ENCODE results near the gene GPER1. TPM values are rescaled to one million over a fixed set of nuclear protein-coding genes. Genes with fewer than 3 reads are reported as not detected.

GPER1 gene
- total and polyA plus RNA-seq, 2 donors (not counting 3 experiments of a cell fraction or from before 2014, with no cell fraction given): 0.77 to 2.3 TPM

GRCh38 chr7:1065585-1066241 lies 22.2 kb upstream of the GPER1 start:
- H3K9me3 ChIP-seq (replicated peaks; ENCODE audit: control insufficient read depth, insufficient read depth, low read length): no peaks in the 10 kb centered on the region
- CTCF ChIA-PET: interaction anchor here (0.6 to 5.8 kb wide), 44 partner anchors 8 to 279 kb away, joined by 3 to 459 read pairs (median 6); partner anchors contain the start of genes COX19, CYP2W1 and GPR146
- FAIRE-seq (peak; percentile 94), DNase-seq (ENCODE audit: low read depth, low spot score) (peak; percentile 65)
- BruUV-seq (replicated peaks): no TSS peak
- no peaks in the 10 kb centered on the region for H4K20me1 ChIP-seq (replicated peaks; ENCODE audit: control insufficient read depth, extremely low read depth, insufficient read depth, low read length)
- TF ChIP-seq FOS (IDR thresholded peaks at IDR 0.05; ENCODE audit: borderline replicate concordance, insufficient read depth, low read length): no peak
- peak; percentile 91 to 98 for TF ChIP-seq CTCF (IDR thresholded peaks at IDR 0.05; ENCODE audit: extremely low read depth in 1 of 2, insufficient read depth in 1 of 2, low read depth in 1 of 2, low read length in 2 of 2)
- peak; percentile 22 for TF ChIP-seq POLR2AphosphoS5 (IDR thresholded peaks at IDR 0.05; ENCODE audit: insufficient read depth, low read depth, low read length)
- no peaks in the 10 kb centered on the region for H3K27me3 ChIP-seq (ENCODE audit: control insufficient read depth in 2 of 2, insufficient read depth in 2 of 2, low read length in 2 of 2)
- no peak overlapping the region for H3K4me2 ChIP-seq (ENCODE audit: insufficient read depth, low read length)
- intact Hi-C loops (cut with micrococcal nuclease) (loop anchor here (1.0 kb wide), 3 partner anchors 37 to 279 kb away; no protein-coding TSS in a partner anchor), dilution Hi-C loops (cut with MboI; ENCODE audit: extremely low pct_ligation_motif_present, low sequenced_read_pairs) (no loop called here)
- no peaks in the 10 kb centered on the region for H3K9me1 ChIP-seq (replicated peaks; ENCODE audit: control insufficient read depth, extremely low read depth, insufficient read depth, low read length)
- peaks cover 5% of the 10 kb centered on the region for H3K4me1 ChIP-seq (ENCODE audit: control insufficient read depth, extremely low read depth, insufficient read depth, low read length)
- POLR2A ChIA-PET: interaction anchor here (0.9 to 1.5 kb wide), 2 partner anchors 71 to 73 kb away, joined by 3 read pairs; no protein-coding TSS in a partner anchor
- H3K9ac ChIP-seq (replicated peaks; ENCODE audit: extremely low read depth, insufficient read depth, low read length): no peak overlapping the region
- H2AFZ ChIP-seq (ENCODE audit: low read depth, low read length): no peak overlapping the region
- no peaks in the 10 kb centered on the region for H3K79me2 ChIP-seq (ENCODE audit: control insufficient read depth, insufficient read depth, low read length)
- no peaks in the 10 kb centered on the region for H3K36me3 ChIP-seq (ENCODE audit: control insufficient read depth in 2 of 2, extremely low read depth in 1 of 2, insufficient read depth in 2 of 2, low read length in 2 of 2)
- H3K4me3 ChIP-seq (replicated peaks in 1 of 3; ENCODE audit: insufficient read depth in 1 of 3, low read depth in 1 of 3, low read length in 3 of 3): no peak overlapping the region
- H3K27ac ChIP-seq (ENCODE audit: insufficient read depth, low read depth, low read length): no peak overlapping the region

DNA sequence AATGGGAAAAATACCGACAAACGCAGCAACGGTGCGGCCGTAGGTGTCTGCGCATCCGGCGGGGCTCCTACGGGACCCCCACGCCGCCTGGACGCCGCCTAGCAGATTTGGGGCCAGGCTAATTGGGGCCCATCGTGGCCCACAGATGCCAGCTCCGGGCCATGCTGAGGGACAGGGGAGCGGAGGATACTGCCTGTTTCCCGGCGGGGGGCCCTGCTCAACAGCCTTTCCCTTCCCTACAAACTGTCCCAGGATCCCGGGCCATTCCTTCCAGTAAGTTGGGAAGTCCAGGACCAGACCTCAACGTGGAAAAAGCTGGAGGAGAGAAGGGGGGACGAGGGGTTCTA lies 21.7 kb upstream of the GPER1 start:
- POLR2A ChIA-PET: interaction anchor here (0.9 kb wide), 1 partner anchor 71 kb away, joined by 3 read pairs; no protein-coding TSS in a partner anchor
- dilution Hi-C loops (cut with MboI; ENCODE audit: extremely low pct_ligation_motif_present, low sequenced_read_pairs): no loop called here
- intact Hi-C loops (cut with micrococcal nuclease): no loop called here

More for the DNA sequence above, 21.7 kb upstream of the GPER1 start:
- no TSS peak for BruUV-seq (replicated peaks)
- Histone ChIP-seq H3K79me2 (ENCODE audit: control insufficient read depth, insufficient read depth, low read length) (no peaks in the 10 kb centered on the region), H3K4me3 (replicated peaks in 1 of 3; ENCODE audit: insufficient read depth in 1 of 3, low read depth in 1 of 3, low read length in 3 of 3) (no peak overlapping the region), H2AFZ (ENCODE audit: low read depth, low read length) (no peak overlapping the region), H3K9me3 (replicated peaks; ENCODE audit: control insufficient read depth, insufficient read depth, low read length) (no peaks in the 10 kb centered on the region), H3K36me3 (ENCODE audit: control insufficient read depth in 2 of 2, extremely low read depth in 1 of 2, insufficient read depth in 2 of 2, low read length in 2 of 2) (no peaks in the 10 kb centered on the region), H3K4me2 (ENCODE audit: insufficient read depth, low read length) (no peak overlapping the region), H3K4me1 (ENCODE audit: control insufficient read depth, extremely low read depth, insufficient read depth, low read length) (no peaks in the 10 kb centered on the region), H3K9ac (replicated peaks; ENCODE audit: extremely low read depth, insufficient read depth, low read length) (no peak overlapping the region), H3K9me1 (replicated peaks; ENCODE audit: control insufficient read depth, extremely low read depth, insufficient read depth, low read length) (no peaks in the 10 kb centered on the region), H3K27ac (ENCODE audit: insufficient read depth, low read depth, low read length) (no peak overlapping the region), H3K27me3 (ENCODE audit: control insufficient read depth in 2 of 2, insufficient read depth in 2 of 2, low read length in 2 of 2) (no peaks in the 10 kb centered on the region), H4K20me1 (replicated peaks; ENCODE audit: control insufficient read depth, extremely low read depth, insufficient read depth, low read length) (no peaks in the 10 kb centered on the region)
- no peak for TF ChIP-seq POLR2A (IDR thresholded peaks at IDR 0.05; ENCODE audit: low read depth, low read length)
- TF ChIP-seq POLR2AphosphoS5 (IDR thresholded peaks at IDR 0.05; ENCODE audit: insufficient read depth, low read depth, low read length): no peak
- TF ChIP-seq CTCF (IDR thresholded peaks at IDR 0.05; ENCODE audit: extremely low read depth in 1 of 2, insufficient read depth in 1 of 2, low read depth in 1 of 2, low read length in 2 of 2): no peak
- TF ChIP-seq EZH2 (IDR thresholded peaks at IDR 0.05; ENCODE audit: borderline replicate concordance, low read depth, low read length, severe bottlenecking): no peak
- TF ChIP-seq MAX (IDR thresholded peaks at IDR 0.05; ENCODE audit: insufficient read depth, insufficient read length): no peak
- no peak for TF ChIP-seq MYC (IDR thresholded peaks at IDR 0.05; ENCODE audit: low read depth, low read length)
- no peak for TF ChIP-seq GATA2 (IDR thresholded peaks at IDR 0.05; ENCODE audit: insufficient read depth, insufficient read length, low read depth, low read length)
- CTCF ChIA-PET: interaction anchor here (0.8 to 5.8 kb wide), 33 partner anchors 9 to 193 kb away, joined by 3 to 459 read pairs (median 7); partner anchors contain the start of genes COX19, CYP2W1 and GPR146
- DNase-seq (ENCODE audit: low read depth, low spot score) (no peak), FAIRE-seq (no peak)
